IPS DF 6.9 (cell line): ENCODE measurements around the gene PLP2.

ENCODE experiments used
- DNase-seq: peaks from one replicate; pipeline ENCODE4 v3.0.0-alpha.2; 2013; ENCODE audit warnings: low read depth, low spot score
- H3K27ac ChIP-seq: one replicate; pipeline ENCODE4 v1.5.1; 2013; ENCODE audit warnings: low read length, control low read depth
- H3K27me3 ChIP-seq: 2 replicates; pipeline ENCODE4 v1.6.1; 2013; ENCODE audit warnings: mild to moderate bottlenecking, low read length; ENCODE audit not compliant: control insufficient read depth, insufficient read depth
- H3K36me3 ChIP-seq: 2 replicates; pipeline ENCODE4 v1.6.1; 2013; ENCODE audit warnings: low read length; ENCODE audit not compliant: control insufficient read depth, insufficient read depth
- H3K4me1 ChIP-seq: 2 replicates; pipeline ENCODE4 v1.6.1; 2013; ENCODE audit warnings: low read length; ENCODE audit not compliant: control insufficient read depth, insufficient read depth
- H3K4me3 ChIP-seq: 2 replicates; pipeline ENCODE4 v1.5.1; 2013; ENCODE audit warnings: mild to moderate bottlenecking, low read length
- H3K9me3 ChIP-seq: 2 replicates; pipeline ENCODE4 v1.6.1; 2013; ENCODE audit warnings: low read length, inconsistent platforms; ENCODE audit not compliant: control insufficient read depth, insufficient read depth
- WGBS: extraction: QIAGEN DNeasy Blood & Tissue Kit; methylation state at CpG from one replicate; pipeline ENCODE4 v1.1.7; 2013; ENCODE audit warnings: mixed read lengths, missing lambda C conversion rate; ENCODE audit not compliant: insufficient read length, insufficient coverage; 5-methylcytosine and 5-hydroxymethylcytosine counted together

PLP2 gene

DNA sequence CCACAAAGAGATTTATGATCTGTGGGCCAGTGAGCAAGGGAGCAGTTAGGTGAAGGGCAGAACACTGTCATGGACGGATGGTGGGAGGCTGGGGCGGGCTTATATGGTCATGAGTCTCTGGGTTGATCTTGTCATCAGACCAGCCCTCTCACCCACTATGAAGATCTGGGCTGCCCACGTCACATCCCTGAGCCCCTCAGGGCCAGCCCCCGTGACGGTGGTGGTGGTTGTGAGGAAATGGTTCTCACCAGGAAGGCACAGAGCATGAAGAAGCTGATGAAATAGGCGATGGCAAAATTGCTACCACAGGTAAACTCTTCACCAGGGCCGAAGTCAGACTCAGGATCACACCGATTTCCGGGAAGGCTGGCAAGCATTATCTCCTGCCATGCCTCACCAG, 39.4 kb downstream of the PLP2 start:
- H3K4me1 ChIP-seq, result no peaks in the 10 kb centered on the region; the same call in 1 of the 2 replicates
- DNase-seq, result no peak

GRCh38 chrX:49212209-49212608, 40.5 kb downstream of the PLP2 start:
- WGBS, result no CpG with 5 or more reads among the region's 2 CpGs
- no peaks in the 10 kb centered on the region for H3K9me3 ChIP-seq
- H3K27ac ChIP-seq, result no peak overlapping the region
- no peaks in the 10 kb centered on the region for H3K36me3 ChIP-seq
- no peak overlapping the region for H3K4me3 ChIP-seq
- no peak for DNase-seq
- no peaks in the 10 kb centered on the region for H3K27me3 ChIP-seq
- H3K4me1 ChIP-seq, result no peaks in the 10 kb centered on the region; the same call in 1 of the 2 replicates

More for the DNA sequence above, 39.4 kb downstream of the PLP2 start:
- H3K9me3 ChIP-seq, result no peaks in the 10 kb centered on the region
- no CpG with 5 or more reads among the region's 9 CpGs for WGBS
- no peak overlapping the region for H3K4me3 ChIP-seq
- no peaks in the 10 kb centered on the region for H3K36me3 ChIP-seq
- no peak overlapping the region for H3K27ac ChIP-seq
- no peaks in the 10 kb centered on the region for H3K27me3 ChIP-seq

DNA sequence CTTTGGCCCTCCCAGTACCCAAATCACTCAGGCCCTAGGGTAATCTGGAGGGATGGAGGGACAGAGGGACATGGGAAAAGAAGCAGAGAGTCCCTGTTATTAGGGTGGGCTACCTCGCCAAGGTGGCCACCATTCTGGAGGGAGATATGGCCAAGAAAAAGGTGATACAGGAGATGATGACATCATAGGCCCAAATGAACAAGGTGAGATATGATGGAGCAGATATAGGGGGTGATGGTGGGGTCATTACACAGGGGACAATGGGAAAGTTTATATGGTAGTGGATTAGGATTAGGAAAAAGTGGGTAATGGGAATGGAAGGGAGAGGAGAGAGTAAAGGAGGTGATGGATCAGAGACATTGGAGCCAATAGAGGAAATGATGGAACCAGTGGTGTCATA, 41.2 kb downstream of the PLP2 start:
- Histone ChIP-seq H3K4me3 (no peak overlapping the region), H3K27ac (no peak overlapping the region)

DNA sequence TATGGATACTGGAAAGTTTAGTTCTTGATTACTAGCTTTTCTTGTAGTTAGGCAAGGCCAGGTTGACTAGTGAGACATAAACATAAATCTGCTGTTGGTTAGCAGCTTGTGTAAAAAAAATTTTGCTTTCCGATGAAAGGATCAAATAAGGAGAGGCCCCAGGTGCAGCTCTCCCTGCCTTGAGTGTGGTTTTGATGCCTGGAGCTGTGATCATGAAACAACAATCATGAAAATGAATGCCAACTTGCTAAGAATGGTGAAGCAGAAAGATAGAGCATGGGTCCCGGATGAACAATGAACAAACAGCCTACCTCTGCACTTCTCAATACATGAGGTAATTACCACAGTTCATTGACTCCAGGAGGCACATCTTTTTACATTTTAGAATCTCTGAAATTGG, 42.7 kb downstream of the PLP2 start:
- Histone ChIP-seq H3K9me3 (no peaks in the 10 kb centered on the region), H3K36me3 (no peaks in the 10 kb centered on the region), H3K4me1 (no peaks in the 10 kb centered on the region), H3K27ac (no peak overlapping the region), H3K4me3 (no peak overlapping the region), H3K27me3 (no peaks in the 10 kb centered on the region)
- WGBS, result no CpG with 5 or more reads among the region's 2 CpGs
- no peak for DNase-seq

More for the DNA sequence above, 41.2 kb downstream of the PLP2 start:
- no peak for DNase-seq
- Histone ChIP-seq H3K36me3 (no peaks in the 10 kb centered on the region), H3K27me3 (no peaks in the 10 kb centered on the region), H3K4me1 (no peaks in the 10 kb centered on the region; the same call in 1 of the 2 replicates), H3K9me3 (no peaks in the 10 kb centered on the region)
- WGBS, result no CpG with 5 or more reads among the region's 1 CpG

GRCh38 chrX:49214996-49215526, 43.4 kb downstream of the PLP2 start:
- no CpG with 5 or more reads among the region's 14 CpGs for WGBS
- Histone ChIP-seq H3K9me3 (no peaks in the 10 kb centered on the region), H3K4me1 (no peaks in the 10 kb centered on the region), H3K36me3 (no peaks in the 10 kb centered on the region), H3K27me3 (no peaks in the 10 kb centered on the region), H3K4me3 (no peak overlapping the region), H3K27ac (no peak overlapping the region)
- no peak for DNase-seq

DNA sequence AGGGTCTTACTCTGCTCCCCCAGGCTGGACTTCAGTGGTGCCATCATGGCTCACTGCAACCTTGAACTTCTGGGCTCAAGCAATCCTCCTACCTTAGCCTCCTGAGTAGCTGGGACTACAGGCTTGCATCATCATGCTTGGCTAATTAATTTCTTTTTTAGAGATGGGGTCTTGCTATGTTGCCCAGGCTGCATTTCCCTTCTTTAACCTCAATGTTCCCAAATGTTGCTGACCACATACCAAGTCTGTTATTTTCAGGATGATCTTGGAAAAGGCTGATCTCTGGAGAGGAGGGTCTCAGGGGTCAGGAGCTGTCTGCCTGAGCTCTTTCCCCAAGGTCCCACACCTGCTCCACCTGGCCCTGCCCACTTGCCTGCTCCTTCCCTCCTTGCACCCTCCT, 48.4 kb downstream of the PLP2 start:
- no peak overlapping the region for H3K4me3 ChIP-seq
- no peaks in the 10 kb centered on the region for H3K27me3 ChIP-seq
- no peaks in the 10 kb centered on the region for H3K4me1 ChIP-seq
- no peaks in the 10 kb centered on the region for H3K9me3 ChIP-seq
- no peaks in the 10 kb centered on the region for H3K36me3 ChIP-seq
- DNase-seq, result no peak
- H3K27ac ChIP-seq, result no peak overlapping the region

- no peak for DNase-seq
- WGBS, result no CpG with 5 or more reads among the region's 2 CpGs
- H3K4me3 ChIP-seq, result no peak overlapping the region
- no peak overlapping the region for H3K27ac ChIP-seq
- no peaks in the 10 kb centered on the region for H3K36me3 ChIP-seq
- no peaks in the 10 kb centered on the region for H3K27me3 ChIP-seq
- no peaks in the 10 kb centered on the region for H3K4me1 ChIP-seq
- no peaks in the 10 kb centered on the region for H3K9me3 ChIP-seq
Measured at GRCh38 chrX:49221868-49222267, 50.2 kb downstream of the PLP2 start.
